Activated CD4-positive, alpha-beta T cell treated with anti-CD3 and anti-CD28 coated beads, Interleukin-2, amount 10 ng/mL, durations not matched to agents 24 days and 14 days (primary cell): Measurements from ENCODE around the gene MAP3K14. TPM values are rescaled to one million over a fixed set of nuclear protein-coding genes. Genes with fewer than 3 reads are reported as not detected.

Source experiments
- DNase-seq: peaks from one replicate; pipeline ENCODE4 v3.0.0; 2022
- H3K27ac Mint-ChIP-seq: one replicate; pipeline ENCODE4 v1.8.0; 2022; ENCODE audit warnings: mild to moderate bottlenecking, mixed read lengths
- H3K27me3 Mint-ChIP-seq: one replicate; pipeline ENCODE4 v1.8.0; 2022; ENCODE audit warnings: mixed read lengths
- H3K36me3 Mint-ChIP-seq: one replicate; pipeline ENCODE4 v1.8.0; 2022; ENCODE audit warnings: low read depth, mild to moderate bottlenecking, mixed read lengths
- H3K4me1 Mint-ChIP-seq: one replicate; pipeline ENCODE4 v1.8.0; 2021; ENCODE audit warnings: mixed read lengths
- H3K4me3 Mint-ChIP-seq: one replicate; pipeline ENCODE4 v1.8.0; 2022; ENCODE audit warnings: mild to moderate bottlenecking, moderate library complexity, mixed read lengths
- H3K9me3 Mint-ChIP-seq: one replicate; pipeline ENCODE4 v1.8.0; 2021; ENCODE audit warnings: mixed read lengths
- intact Hi-C: fragments of 100-400 bp; cut with micrococcal nuclease; formaldehyde crosslinking; loops from one replicate; pipeline ENCODE4 v1.15.1; 2023
- total RNA-seq: library from RNA; stranded (reverse); gene quantifications from 2 replicates; pipeline ENCODE4 v1.2.3, GENCODE V29; 2022

The MAP3K14 gene
- total RNA-seq, 1 donor from 2014 or later = 61.0 TPM

DNA sequence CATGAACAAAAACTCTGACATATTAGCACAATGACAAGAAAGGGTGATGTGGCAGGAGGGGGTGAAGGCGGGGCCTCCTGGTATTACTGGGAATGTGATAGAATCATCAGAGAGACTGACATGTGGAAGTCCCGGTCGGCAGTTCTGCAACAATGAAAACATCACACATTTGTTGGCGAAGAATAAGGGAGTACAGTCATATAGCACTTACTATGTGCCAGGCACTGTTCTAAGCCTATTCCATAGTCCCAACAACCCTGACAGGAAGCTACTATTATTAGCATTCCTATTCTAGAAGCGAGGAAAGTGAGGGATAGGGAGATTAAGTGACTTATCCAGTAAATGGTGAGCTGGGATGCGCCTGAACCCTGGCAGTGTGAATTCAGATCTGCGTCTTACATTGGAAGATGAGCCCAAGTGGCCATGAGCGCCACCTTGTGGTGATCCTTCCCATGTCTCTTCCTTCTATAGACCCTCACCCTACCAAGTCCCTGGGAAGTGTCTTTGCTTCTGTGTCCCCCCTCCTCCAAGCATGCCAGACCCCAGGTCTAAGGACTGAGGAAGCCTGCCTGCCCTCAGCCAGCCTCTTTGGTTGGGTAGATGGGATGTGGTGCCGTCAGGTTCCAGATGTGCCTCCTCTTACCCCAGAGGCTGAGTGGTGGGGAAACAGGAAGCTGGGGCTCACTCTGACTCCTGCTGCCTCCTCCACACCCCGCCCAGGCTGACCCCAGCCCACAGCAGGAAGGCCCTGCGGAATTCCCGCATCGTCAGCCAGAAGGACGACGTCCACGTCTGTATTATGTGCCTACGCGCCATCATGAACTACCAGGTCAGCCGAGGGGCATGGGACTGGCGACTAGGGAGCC lies 81.2 kb downstream of the MAP3K14 start:
- H3K4me1 Mint-ChIP-seq = peaks cover 60% of the 10 kb centered on the region
- H3K27ac Mint-ChIP-seq = peak overlapping the region; percentile 83
- intact Hi-C loops = loop anchor here (1.0 kb wide), 2 partner anchors 9 to 16 kb away; no protein-coding TSS in a partner anchor
- H3K36me3 Mint-ChIP-seq = peaks cover 73% of the 10 kb centered on the region
- peak overlapping the region; percentile 55 for H3K4me3 Mint-ChIP-seq
- no peaks in the 10 kb centered on the region for H3K9me3 Mint-ChIP-seq
- H3K27me3 Mint-ChIP-seq = no peaks in the 10 kb centered on the region
- DNase-seq = peak; percentile 92

- Mint-ChIP-seq H3K9me3 (no peaks in the 10 kb centered on the region), H3K27ac (peak overlapping the region; percentile 83), H3K27me3 (no peaks in the 10 kb centered on the region), H3K36me3 (peaks cover 72% of the 10 kb centered on the region), H3K4me3 (peak overlapping the region; percentile 56), H3K4me1 (peaks cover 66% of the 10 kb centered on the region)
- peak; percentile 78 for DNase-seq
- intact Hi-C loops = loop anchor here (1.0 kb wide), 2 partner anchors 9 to 16 kb away; no protein-coding TSS in a partner anchor
Measured at GRCh38 chr17:45234641-45235415, 82.0 kb downstream of the MAP3K14 start.

GRCh38 chr17:45233423-45233924 lies 83.3 kb downstream of the MAP3K14 start:
- H3K36me3 Mint-ChIP-seq = peaks cover 64% of the 10 kb centered on the region
- H3K9me3 Mint-ChIP-seq = no peaks in the 10 kb centered on the region
- H3K4me1 Mint-ChIP-seq = peaks cover 70% of the 10 kb centered on the region
- intact Hi-C loops = no loop called here
- DNase-seq = peak; percentile 57
- peak overlapping the region; percentile 56 for H3K4me3 Mint-ChIP-seq
- peak overlapping the region; percentile 94 for H3K27ac Mint-ChIP-seq
- H3K27me3 Mint-ChIP-seq = no peaks in the 10 kb centered on the region

DNA sequence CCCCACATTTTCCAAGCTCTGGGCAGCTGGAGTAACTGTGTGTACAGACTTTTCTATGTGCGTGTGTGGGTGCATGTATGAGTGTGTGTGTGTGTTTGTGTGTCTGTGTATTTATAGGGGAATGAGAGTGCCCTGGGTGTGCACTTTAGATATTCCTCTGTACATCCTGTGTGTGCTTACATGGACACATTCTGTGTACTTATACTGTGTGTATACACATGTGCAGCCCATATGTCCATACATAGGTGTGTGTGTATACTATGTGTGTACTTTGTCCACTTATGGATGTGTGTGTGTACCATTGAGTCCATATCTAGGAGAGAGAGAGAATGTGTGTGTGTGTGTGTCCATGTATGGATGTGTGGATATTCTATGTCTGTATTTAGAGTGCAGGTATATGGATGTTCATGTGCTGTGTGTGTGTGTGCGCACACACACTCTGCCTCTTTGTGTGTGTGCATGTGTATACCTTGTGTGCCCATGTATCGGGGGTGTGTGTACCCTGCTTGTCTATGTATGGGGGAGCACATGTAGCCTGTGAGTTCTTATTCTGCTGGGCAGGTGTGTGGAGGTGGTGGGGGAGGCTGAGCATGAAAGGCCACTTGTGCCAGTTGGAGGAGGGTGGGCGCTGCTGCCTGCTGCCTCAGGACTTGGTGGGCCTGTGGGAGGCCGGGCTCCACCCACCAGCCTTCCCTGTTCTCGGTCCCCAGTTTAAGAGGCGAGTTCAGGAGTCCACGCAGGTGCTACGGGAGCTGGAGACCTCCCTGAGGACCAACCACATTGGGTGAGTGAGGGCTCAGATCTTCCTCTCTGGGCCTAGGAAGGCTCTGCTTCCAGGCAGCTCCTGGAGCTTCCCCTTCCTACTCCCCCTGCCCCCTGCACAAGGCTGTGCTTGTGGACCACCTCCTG lies 84.1 kb downstream of the MAP3K14 start:
- Mint-ChIP-seq H3K4me1 (peaks cover 72% of the 10 kb centered on the region), H3K4me3 (peak overlapping the region; percentile 67), H3K9me3 (no peaks in the 10 kb centered on the region), H3K27me3 (no peaks in the 10 kb centered on the region), H3K36me3 (peaks cover 59% of the 10 kb centered on the region), H3K27ac (peak overlapping the region; percentile 94)
- intact Hi-C loops = no loop called here
- DNase-seq = no peak

DNA sequence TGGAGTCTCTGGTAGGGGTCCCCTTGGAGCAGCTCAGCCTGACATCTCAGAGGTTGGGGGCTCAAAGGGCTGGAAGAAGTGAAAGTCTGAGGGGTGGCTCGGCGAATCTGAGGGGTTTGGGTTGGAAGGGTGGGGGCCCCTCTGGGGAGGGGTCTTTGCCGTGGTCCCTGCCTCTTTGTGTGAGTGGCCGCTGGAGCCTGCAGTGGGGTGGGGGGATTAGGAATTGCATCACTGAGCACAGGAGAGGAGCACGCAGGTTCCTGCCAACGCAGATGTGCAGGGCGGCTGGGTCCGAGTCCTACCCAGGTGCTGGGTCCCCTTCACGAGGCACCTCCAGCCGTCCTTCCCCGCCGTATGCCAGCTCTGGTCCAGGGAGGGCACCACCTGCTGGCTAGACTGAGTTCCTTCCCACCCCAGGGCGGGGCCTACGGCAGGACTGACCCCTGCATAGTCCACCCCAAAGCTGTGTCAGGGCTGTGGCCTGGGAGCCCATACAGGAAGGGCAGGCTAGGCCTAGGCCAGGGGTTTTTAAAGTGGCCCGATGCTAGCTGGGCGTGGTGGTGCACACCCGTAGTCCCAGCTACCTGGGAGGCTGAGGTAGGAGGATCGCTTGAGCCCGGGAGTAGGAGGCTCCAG lies 85.2 kb downstream of the MAP3K14 start:
- Mint-ChIP-seq H3K36me3 (peaks cover 52% of the 10 kb centered on the region), H3K4me1 (peaks cover 81% of the 10 kb centered on the region), H3K27me3 (no peaks in the 10 kb centered on the region), H3K27ac (peak overlapping the region; percentile 94), H3K9me3 (no peaks in the 10 kb centered on the region), H3K4me3 (peak overlapping the region; percentile 67)
- intact Hi-C loops = no loop called here
- DNase-seq = peak; percentile 72

- Mint-ChIP-seq H3K4me1 (peaks cover 87% of the 10 kb centered on the region), H3K36me3 (peaks cover 54% of the 10 kb centered on the region), H3K9me3 (no peaks in the 10 kb centered on the region), H3K27me3 (no peaks in the 10 kb centered on the region), H3K27ac (peak overlapping the region; percentile 94), H3K4me3 (peak overlapping the region; percentile 99)
- peak; percentile 62 for DNase-seq
- intact Hi-C loops = no loop called here
Measured at GRCh38 chr17:45230787-45231480, 85.9 kb downstream of the MAP3K14 start.

DNA sequence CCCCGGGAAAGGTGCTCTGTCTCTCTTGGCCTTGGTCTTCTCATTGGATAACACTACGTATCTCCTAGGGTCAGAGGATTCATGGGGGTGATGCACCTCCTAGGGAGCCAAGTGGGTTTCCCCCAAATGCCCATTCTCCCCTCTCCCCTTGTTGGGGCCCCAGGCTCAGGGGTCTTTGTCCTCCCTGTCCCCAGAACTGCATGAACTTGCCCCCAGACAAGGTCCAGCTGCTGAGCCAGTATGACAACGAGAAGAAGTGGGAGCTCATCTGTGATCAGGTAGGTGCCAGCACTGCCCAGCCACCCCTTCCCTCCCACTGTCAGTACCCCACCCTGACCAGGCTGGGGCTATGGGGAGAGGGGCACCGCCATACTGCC lies 86.4 kb downstream of the MAP3K14 start:
- peak overlapping the region; percentile 94 for H3K27ac Mint-ChIP-seq
- peak; percentile 59 for DNase-seq
- H3K4me3 Mint-ChIP-seq = peak overlapping the region; percentile 99
- H3K4me1 Mint-ChIP-seq = peaks cover 87% of the 10 kb centered on the region
- intact Hi-C loops = no loop called here
- peaks cover 52% of the 10 kb centered on the region for H3K36me3 Mint-ChIP-seq
- no peaks in the 10 kb centered on the region for H3K9me3 Mint-ChIP-seq
- no peaks in the 10 kb centered on the region for H3K27me3 Mint-ChIP-seq

DNA sequence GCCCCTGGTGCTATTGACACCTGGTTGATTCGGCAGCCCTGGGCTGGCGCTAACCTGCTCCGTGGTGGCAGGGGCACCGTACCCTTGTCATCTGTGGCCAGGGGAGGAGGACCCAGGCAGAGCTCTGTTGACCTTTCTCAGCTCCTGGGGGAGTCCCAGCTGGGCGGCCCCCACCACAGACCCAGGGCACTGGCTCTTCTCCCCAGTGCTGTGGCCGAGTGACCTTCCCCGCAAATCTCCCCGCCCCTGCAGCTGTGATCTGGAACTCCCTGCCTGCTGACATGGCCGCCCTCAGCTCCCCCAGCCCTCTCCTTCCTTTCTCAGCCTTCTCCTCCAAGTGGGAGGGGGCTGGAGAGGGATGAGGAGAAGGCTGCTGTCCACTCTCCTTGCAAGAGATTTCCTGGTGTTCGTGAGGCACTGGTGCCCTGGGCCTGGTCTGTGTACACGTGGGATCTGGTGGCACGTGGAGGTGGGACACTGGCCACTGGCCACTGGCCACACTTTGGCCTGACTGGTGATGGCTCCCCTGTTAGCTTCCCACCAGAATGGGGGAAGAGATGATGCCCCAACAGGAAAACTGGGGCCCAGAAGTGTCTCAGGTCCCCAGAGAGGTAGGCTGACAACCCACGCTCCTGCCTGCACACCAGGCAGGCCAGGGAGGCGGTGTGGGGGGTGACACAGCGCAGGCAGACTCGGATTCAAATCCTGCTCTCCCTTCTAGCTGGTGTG lies 87.0 kb downstream of the MAP3K14 start:
- Mint-ChIP-seq H3K4me1 (peaks cover 87% of the 10 kb centered on the region), H3K4me3 (peak overlapping the region; percentile 99)

GRCh38 chr17:45228763-45229539 lies 87.9 kb downstream of the MAP3K14 start:
- no peaks in the 10 kb centered on the region for H3K27me3 Mint-ChIP-seq
- H3K9me3 Mint-ChIP-seq = no peaks in the 10 kb centered on the region
- peaks cover 81% of the 10 kb centered on the region for H3K4me1 Mint-ChIP-seq
- peak overlapping the region; percentile 94 for H3K27ac Mint-ChIP-seq
- intact Hi-C loops = loop anchor here (1.0 to 5.0 kb wide), 6 partner anchors 9 to 167 kb away; partner anchors contain the start of genes HEXIM1, MAP3K14 and NMT1
- DNase-seq = peak; percentile 94
- H3K4me3 Mint-ChIP-seq = peak overlapping the region; percentile 99
- H3K36me3 Mint-ChIP-seq = peaks cover 46% of the 10 kb centered on the region

More for the DNA sequence above, 87.0 kb downstream of the MAP3K14 start:
- DNase-seq = peak; percentile 73
- Mint-ChIP-seq H3K27ac (peak overlapping the region; percentile 94), H3K36me3 (peaks cover 51% of the 10 kb centered on the region), H3K27me3 (no peaks in the 10 kb centered on the region), H3K9me3 (no peaks in the 10 kb centered on the region)
- intact Hi-C loops = loop anchor here (1.0 to 5.0 kb wide), 6 partner anchors 10 to 168 kb away; partner anchors contain the start of genes HEXIM1, MAP3K14 and NMT1

- Mint-ChIP-seq H3K9me3 (no peaks in the 10 kb centered on the region), H3K27ac (peak overlapping the region; percentile 94), H3K27me3 (no peaks in the 10 kb centered on the region), H3K4me1 (peaks cover 79% of the 10 kb centered on the region), H3K36me3 (peaks cover 44% of the 10 kb centered on the region), H3K4me3 (peak overlapping the region; percentile 99)
- peak; percentile 72 for DNase-seq
- intact Hi-C loops = loop anchor here (2.0 to 5.0 kb wide), 3 partner anchors 67 to 166 kb away; partner anchors contain the start of genes HEXIM1, HEXIM2 and NMT1
Measured at GRCh38 chr17:45227926-45228762, 88.7 kb downstream of the MAP3K14 start.
